NCI-H2107 (cell line): ENCODE data around the gene LIMS3.
"Not testable (repeated sequence)": the region's sequence is repeated elsewhere in the genome, so short reads cannot be mapped to it uniquely, and the experiment has no call there.

Source experiments
- DNase-seq: peaks from one replicate; lab custom pipeline; 2025; lab: John Stamatoyannopoulos, UW

Gene LIMS3

GRCh38 chr2:109898462-109899336 is at the start of gene LIMS3:
LIMS3 (plus strand) TSS chr2:109898688; CDS start chr2:109898729, 41 bp downstream.
- DNase-seq = not testable (repeated sequence)

GRCh38 chr2:109871129-109871751 is 27.2 kb upstream of the LIMS3 start:
- DNase-seq = not testable (repeated sequence)

- not testable (repeated sequence) for DNase-seq
Observed at GRCh38 chr2:109876625-109877024, 21.9 kb upstream of the LIMS3 start.

GRCh38 chr2:109882112-109882511 is 16.4 kb upstream of the LIMS3 start:
- DNase-seq = not testable (repeated sequence)

- not testable (repeated sequence) for DNase-seq
Observed at GRCh38 chr2:109888414-109888813, 10.1 kb upstream of the LIMS3 start.

- not testable (repeated sequence) for DNase-seq
Observed at GRCh38 chr2:109889909-109890308, 8.6 kb upstream of the LIMS3 start.

GRCh38 chr2:109891024-109891423 is 7.5 kb upstream of the LIMS3 start:
- not testable (repeated sequence) for DNase-seq

- not testable (repeated sequence) for DNase-seq
Observed at GRCh38 chr2:109893736-109894135, 4.8 kb upstream of the LIMS3 start.

GRCh38 chr2:109894141-109894540 is 4.3 kb upstream of the LIMS3 start:
- not testable (repeated sequence) for DNase-seq

- DNase-seq = not testable (repeated sequence)
Observed at GRCh38 chr2:109895090-109895869, 3.2 kb upstream of the LIMS3 start.

GRCh38 chr2:109896212-109896611 is 2.3 kb upstream of the LIMS3 start:
- DNase-seq = not testable (repeated sequence)

GRCh38 chr2:109897769-109898461 is 573 bp upstream of the LIMS3 start:
- DNase-seq = not testable (repeated sequence)

GRCh38 chr2:109905796-109906195 is 7.3 kb downstream of the LIMS3 start:
- DNase-seq = not testable (repeated sequence)

GRCh38 chr2:109908626-109909025 is 10.1 kb downstream of the LIMS3 start:
- not testable (repeated sequence) for DNase-seq

- not testable (repeated sequence) for DNase-seq
Observed at GRCh38 chr2:109910789-109911188, 12.3 kb downstream of the LIMS3 start.

GRCh38 chr2:109913911-109914310 is 15.4 kb downstream of the LIMS3 start:
- not testable (repeated sequence) for DNase-seq

GRCh38 chr2:109914552-109914951 is 16.1 kb downstream of the LIMS3 start:
- not testable (repeated sequence) for DNase-seq

GRCh38 chr2:109915830-109916229 is 17.3 kb downstream of the LIMS3 start:
- not testable (repeated sequence) for DNase-seq

GRCh38 chr2:109920162-109920561 is 21.7 kb downstream of the LIMS3 start:
- DNase-seq = not testable (repeated sequence)

- not testable (repeated sequence) for DNase-seq
Observed at GRCh38 chr2:109921543-109922384, 23.3 kb downstream of the LIMS3 start.

- DNase-seq = not testable (repeated sequence)
Observed at GRCh38 chr2:109924481-109924880, 26.0 kb downstream of the LIMS3 start.
